ENCODE measurements around the gene PAK4.

- TF ChIP-seq POLR2A (IDR thresholded peaks at IDR 0.05) (no peak), POLR2AphosphoS5 (IDR thresholded peaks at IDR 0.05) (no peak)
Measured at GRCh38 chr19:39186391-39186790, 60.8 kb downstream of the PAK4 start.
